Activated T-helper 17 cell treated with anti-CD3 and anti-CD28 coated beads, Interleukin-2, amount 50 U/mL, for 72 hours (primary cell): ENCODE measurements around the gene ALPP. TPM values are rescaled to one million over a fixed set of nuclear protein-coding genes. Genes with fewer than 3 reads are reported as not detected.
"Not testable (repeated sequence)": the region's sequence is repeated elsewhere in the genome, so short reads cannot be mapped to it uniquely, and the experiment has no call there.

Experiments
- ATAC-seq: fragments of 150-1000 bp; cut with Tn5 transposase; replicated peaks from 2 replicates; pipeline ENCODE4 v1.10.0; 2021; ENCODE audit warnings: mild to moderate bottlenecking, moderate library complexity
- H3K27ac Mint-ChIP-seq: one replicate; pipeline ENCODE4 v1.8.0; 2022; ENCODE audit warnings: mixed read lengths
- H3K27me3 Mint-ChIP-seq: one replicate; pipeline ENCODE4 v1.8.0; 2022; ENCODE audit warnings: mixed read lengths
- H3K36me3 Mint-ChIP-seq: one replicate; pipeline ENCODE4 v1.8.0; 2022; ENCODE audit warnings: low read depth, mild to moderate bottlenecking, mixed read lengths
- H3K4me1 Mint-ChIP-seq: one replicate; pipeline ENCODE4 v1.8.0; 2022; ENCODE audit warnings: mixed read lengths
- H3K4me3 Mint-ChIP-seq: one replicate; pipeline ENCODE4 v1.8.0; 2022; ENCODE audit warnings: mild to moderate bottlenecking, mixed read lengths
- H3K9me3 Mint-ChIP-seq: one replicate; pipeline ENCODE4 v1.8.0; 2022; ENCODE audit warnings: mixed read lengths
- total RNA-seq, 2 donors: library from RNA; stranded (reverse); gene quantifications; one replicate each; pipeline ENCODE4 v1.2.3, GENCODE V29; 2022

ALPP gene
- total RNA-seq, 2 donors from 2014 or later: 0.19 TPM; not detected in 1

GRCh38 chr2:232349946-232350635, 28.5 kb upstream of the ALPP start:
- peaks cover 5% of the 10 kb centered on the region for H3K27me3 Mint-ChIP-seq
- H3K9me3 Mint-ChIP-seq: no peaks in the 10 kb centered on the region
- H3K36me3 Mint-ChIP-seq: no peaks in the 10 kb centered on the region
- ATAC-seq: no peak
- H3K4me3 Mint-ChIP-seq: no peak overlapping the region
- no peaks in the 10 kb centered on the region for H3K4me1 Mint-ChIP-seq
- no peak overlapping the region for H3K27ac Mint-ChIP-seq

GRCh38 chr2:232350804-232351685, 27.5 kb upstream of the ALPP start:
- Mint-ChIP-seq H3K27ac (no peak overlapping the region), H3K9me3 (no peaks in the 10 kb centered on the region), H3K27me3 (peaks cover 5% of the 10 kb centered on the region), H3K4me1 (no peaks in the 10 kb centered on the region), H3K36me3 (no peaks in the 10 kb centered on the region), H3K4me3 (no peak overlapping the region)
- no peak for ATAC-seq

GRCh38 chr2:232351686-232352510, 26.7 kb upstream of the ALPP start:
- no peak overlapping the region for H3K27ac Mint-ChIP-seq
- no peak overlapping the region for H3K4me3 Mint-ChIP-seq
- no peaks in the 10 kb centered on the region for H3K4me1 Mint-ChIP-seq
- no peaks in the 10 kb centered on the region for H3K36me3 Mint-ChIP-seq
- peaks cover 5% of the 10 kb centered on the region for H3K27me3 Mint-ChIP-seq
- ATAC-seq: no peak
- H3K9me3 Mint-ChIP-seq: no peaks in the 10 kb centered on the region

- H3K27ac Mint-ChIP-seq: no peak overlapping the region
- H3K27me3 Mint-ChIP-seq: peaks cover 5% of the 10 kb centered on the region
- no peaks in the 10 kb centered on the region for H3K9me3 Mint-ChIP-seq
- no peaks in the 10 kb centered on the region for H3K36me3 Mint-ChIP-seq
- no peak overlapping the region for H3K4me3 Mint-ChIP-seq
- ATAC-seq: no peak
- no peaks in the 10 kb centered on the region for H3K4me1 Mint-ChIP-seq
These were observed 25.9 kb upstream of the ALPP start for GRCh38 chr2:232352511-232353091.

GRCh38 chr2:232353096-232353495, 25.5 kb upstream of the ALPP start:
- Mint-ChIP-seq H3K4me3 (no peak overlapping the region), H3K9me3 (no peaks in the 10 kb centered on the region), H3K27ac (no peak overlapping the region), H3K27me3 (peaks cover 5% of the 10 kb centered on the region), H3K4me1 (no peaks in the 10 kb centered on the region), H3K36me3 (no peaks in the 10 kb centered on the region)
- ATAC-seq: no peak

- Mint-ChIP-seq H3K4me3 (no peak overlapping the region), H3K9me3 (no peaks in the 10 kb centered on the region), H3K27ac (no peak overlapping the region), H3K36me3 (no peaks in the 10 kb centered on the region), H3K4me1 (no peaks in the 10 kb centered on the region), H3K27me3 (peaks cover 5% of the 10 kb centered on the region)
- ATAC-seq: no peak
These were observed 24.9 kb upstream of the ALPP start for GRCh38 chr2:232353660-232354059.

- no peak for ATAC-seq
- Mint-ChIP-seq H3K9me3 (no peaks in the 10 kb centered on the region), H3K27ac (no peak overlapping the region), H3K4me1 (no peaks in the 10 kb centered on the region), H3K4me3 (no peak overlapping the region), H3K36me3 (no peaks in the 10 kb centered on the region), H3K27me3 (peaks cover 5% of the 10 kb centered on the region)
These were observed 24.5 kb upstream of the ALPP start for GRCh38 chr2:232354069-232354468.

GRCh38 chr2:232361646-232362045, 16.9 kb upstream of the ALPP start:
- Mint-ChIP-seq H3K9me3 (no peaks in the 10 kb centered on the region), H3K4me3 (no peak overlapping the region), H3K4me1 (peaks cover 5% of the 10 kb centered on the region), H3K27ac (no peak overlapping the region), H3K36me3 (no peaks in the 10 kb centered on the region), H3K27me3 (no peaks in the 10 kb centered on the region)
- no peak for ATAC-seq

GRCh38 chr2:232362174-232362900, 16.2 kb upstream of the ALPP start:
- Mint-ChIP-seq H3K27ac (no peak overlapping the region), H3K27me3 (no peaks in the 10 kb centered on the region), H3K9me3 (no peaks in the 10 kb centered on the region), H3K4me1 (peaks cover 5% of the 10 kb centered on the region), H3K36me3 (no peaks in the 10 kb centered on the region), H3K4me3 (no peak overlapping the region)
- ATAC-seq: no peak

GRCh38 chr2:232363064-232363783, 15.3 kb upstream of the ALPP start:
- H3K36me3 Mint-ChIP-seq, H3K9me3 Mint-ChIP-seq, ATAC-seq, H3K27me3 Mint-ChIP-seq, H3K4me1 Mint-ChIP-seq: not testable (repeated sequence)
- H3K27ac Mint-ChIP-seq: peak overlapping the region; percentile 87
- peak overlapping the region; percentile 88 for H3K4me3 Mint-ChIP-seq

GRCh38 chr2:232363784-232364615, 14.6 kb upstream of the ALPP start:
- no peaks in the 10 kb centered on the region for H3K27me3 Mint-ChIP-seq
- H3K36me3 Mint-ChIP-seq: no peaks in the 10 kb centered on the region
- ATAC-seq: peak; percentile 49
- H3K4me3 Mint-ChIP-seq: peak overlapping the region; percentile 88
- H3K9me3 Mint-ChIP-seq: no peaks in the 10 kb centered on the region
- H3K27ac Mint-ChIP-seq: peak overlapping the region; percentile 87
- peaks cover 5% of the 10 kb centered on the region for H3K4me1 Mint-ChIP-seq

GRCh38 chr2:232364806-232365594, 13.6 kb upstream of the ALPP start:
- not testable (repeated sequence) for H3K27me3 Mint-ChIP-seq, H3K36me3 Mint-ChIP-seq, H3K27ac Mint-ChIP-seq

More at GRCh38 chr2:232364806-232365594, 13.6 kb upstream of the ALPP start:
- H3K4me1 Mint-ChIP-seq, ATAC-seq, H3K9me3 Mint-ChIP-seq, H3K4me3 Mint-ChIP-seq: not testable (repeated sequence)
